ENCODE data around the gene ZBTB8B.
"Not testable (repeated sequence)": the region's sequence is repeated elsewhere in the genome, so short reads cannot be mapped to it uniquely, and the experiment has no call there.

The ZBTB8B gene

DNA sequence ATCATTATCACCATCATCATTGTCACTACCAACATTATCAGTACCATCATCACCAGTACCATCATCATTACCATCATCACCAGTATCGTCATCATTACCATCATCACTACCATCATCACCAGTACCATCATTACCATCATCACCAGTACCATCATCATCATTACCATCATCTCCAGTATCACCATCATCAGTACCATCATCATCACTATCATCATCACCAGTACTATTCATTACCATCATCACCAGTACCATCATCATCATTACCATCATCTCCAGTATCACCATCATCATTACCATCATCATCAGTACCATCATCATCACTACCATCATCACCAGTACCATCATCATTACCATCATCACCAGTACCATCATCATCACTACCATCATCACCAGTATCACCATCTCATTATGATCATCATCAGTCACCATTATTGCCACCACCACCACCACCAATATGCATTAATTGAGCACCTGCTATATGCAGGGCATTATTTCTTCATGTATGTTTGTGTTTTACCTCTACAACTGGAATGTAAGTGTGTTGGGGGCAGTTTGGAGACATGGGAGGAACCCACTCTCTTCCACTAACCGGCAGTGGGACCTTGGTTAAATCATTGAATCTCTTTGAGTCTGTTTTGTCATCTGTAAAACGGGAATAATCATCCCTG, 7.0 kb downstream of the ZBTB8B start:
- TF ChIP-seq, protein P1, sequence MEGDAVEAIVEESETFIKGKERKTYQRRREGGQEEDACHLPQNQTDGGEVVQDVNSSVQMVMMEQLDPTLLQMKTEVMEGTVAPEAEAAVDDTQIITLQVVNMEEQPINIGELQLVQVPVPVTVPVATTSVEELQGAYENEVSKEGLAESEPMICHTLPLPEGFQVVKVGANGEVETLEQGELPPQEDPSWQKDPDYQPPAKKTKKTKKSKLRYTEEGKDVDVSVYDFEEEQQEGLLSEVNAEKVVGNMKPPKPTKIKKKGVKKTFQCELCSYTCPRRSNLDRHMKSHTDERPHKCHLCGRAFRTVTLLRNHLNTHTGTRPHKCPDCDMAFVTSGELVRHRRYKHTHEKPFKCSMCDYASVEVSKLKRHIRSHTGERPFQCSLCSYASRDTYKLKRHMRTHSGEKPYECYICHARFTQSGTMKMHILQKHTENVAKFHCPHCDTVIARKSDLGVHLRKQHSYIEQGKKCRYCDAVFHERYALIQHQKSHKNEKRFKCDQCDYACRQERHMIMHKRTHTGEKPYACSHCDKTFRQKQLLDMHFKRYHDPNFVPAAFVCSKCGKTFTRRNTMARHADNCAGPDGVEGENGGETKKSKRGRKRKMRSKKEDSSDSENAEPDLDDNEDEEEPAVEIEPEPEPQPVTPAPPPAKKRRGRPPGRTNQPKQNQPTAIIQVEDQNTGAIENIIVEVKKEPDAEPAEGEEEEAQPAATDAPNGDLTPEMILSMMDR (IDR thresholded peaks at IDR 0.05; ENCODE audit: control insufficient read depth, insufficient read depth, low read depth, low read length, missing control alignments) = no peak
- no peak for DNase-seq (ENCODE audit: low read depth)
- no peak overlapping the region for H3K4me3 ChIP-seq (ENCODE audit: control insufficient read depth, low read depth, low read length)

DNA sequence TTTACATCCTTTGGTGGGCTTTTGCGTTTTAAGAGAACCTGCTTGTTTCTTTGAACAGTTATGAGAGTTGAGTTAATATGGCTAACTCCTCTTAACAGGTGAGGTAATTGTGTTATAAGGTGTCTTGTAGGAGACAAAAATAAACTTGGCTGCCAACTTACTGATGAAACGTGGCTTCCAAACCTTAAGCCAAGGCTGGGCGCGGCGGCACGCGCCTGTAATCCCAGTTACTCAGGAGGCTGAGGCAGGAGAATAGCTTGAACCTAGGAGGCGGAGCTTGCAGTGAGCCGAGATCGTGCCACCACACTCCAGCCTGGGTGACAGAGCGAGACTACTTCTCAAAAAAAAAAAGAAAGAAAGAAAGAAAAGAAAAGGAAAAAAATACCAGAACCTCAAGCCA, 8.1 kb downstream of the ZBTB8B start:
- not testable (repeated sequence) for DNase-seq (ENCODE audit: low read depth); H3K4me3 ChIP-seq (ENCODE audit: control insufficient read depth, low read depth, low read length)

DNA sequence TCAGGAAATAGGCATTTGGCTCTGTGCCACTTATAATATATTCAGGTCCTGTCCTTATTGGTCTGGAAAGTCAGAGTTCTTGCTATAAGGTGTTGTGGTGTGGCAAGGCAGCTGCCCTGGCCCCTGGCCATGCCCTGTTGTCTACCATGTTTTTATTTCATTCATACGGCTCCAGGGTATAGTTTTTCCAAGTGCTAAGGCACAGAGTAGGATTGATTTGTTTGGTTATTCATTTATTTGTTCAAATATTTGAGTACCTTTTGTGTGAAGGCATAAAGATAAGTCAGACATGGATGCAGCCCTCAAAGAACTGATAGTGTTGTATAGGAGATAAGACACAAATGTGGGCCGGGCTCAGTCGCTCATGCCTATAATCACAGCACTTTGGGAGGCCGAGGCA, 10.1 kb downstream of the ZBTB8B start:
- DNase-seq (ENCODE audit: low read depth) = no peak
- no peak overlapping the region for H3K4me3 ChIP-seq (ENCODE audit: control insufficient read depth, low read depth, low read length)
- TF ChIP-seq, protein P1 (IDR thresholded peaks at IDR 0.05; ENCODE audit: control insufficient read depth, insufficient read depth, low read depth, low read length, missing control alignments) = no peak

DNA sequence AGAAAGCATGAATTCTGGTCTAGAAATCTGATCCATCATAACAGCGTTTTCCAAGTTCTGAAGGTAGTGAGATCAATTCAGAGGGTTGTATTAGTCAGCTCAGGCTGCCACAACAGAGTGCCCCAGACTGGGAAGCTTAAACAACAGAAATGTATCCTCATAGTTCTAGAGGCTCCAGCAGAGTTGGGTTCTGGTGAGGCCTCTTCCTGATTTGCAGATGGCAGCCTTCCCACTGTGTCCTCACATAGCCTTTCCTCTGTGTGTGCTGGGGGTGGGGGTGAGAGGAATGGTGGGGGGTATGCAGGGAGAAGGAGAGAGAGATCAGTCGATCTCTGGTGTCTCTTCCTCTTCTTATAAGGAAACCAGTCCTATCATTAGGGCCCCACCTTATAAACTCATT, 15.1 kb downstream of the ZBTB8B start:
- no peak for DNase-seq (ENCODE audit: low read depth)
- no peak overlapping the region for H3K4me3 ChIP-seq (ENCODE audit: control insufficient read depth, low read depth, low read length)
- TF ChIP-seq, protein P1 (IDR thresholded peaks at IDR 0.05; ENCODE audit: control insufficient read depth, insufficient read depth, low read depth, low read length, missing control alignments) = no peak

DNA sequence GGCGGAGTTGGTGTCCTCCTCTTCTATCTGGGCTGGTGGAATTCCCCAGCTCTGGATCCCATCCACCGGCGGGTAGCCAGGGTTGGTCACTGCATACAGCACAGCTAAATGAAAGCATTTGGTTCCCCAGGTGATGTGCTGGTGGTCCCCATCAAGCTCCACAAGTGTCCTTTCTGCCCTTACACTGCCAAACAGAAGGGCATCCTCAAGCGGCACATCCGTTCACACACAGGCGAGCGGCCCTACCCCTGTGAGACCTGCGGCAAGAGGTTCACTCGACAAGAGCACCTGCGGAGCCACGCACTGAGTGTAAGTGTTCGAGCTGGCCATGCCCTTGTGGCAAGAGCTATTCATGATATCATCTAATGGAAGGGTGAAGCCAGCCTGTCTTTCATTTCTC, 15.9 kb downstream of the ZBTB8B start:
- no peak for DNase-seq (ENCODE audit: low read depth)
- TF ChIP-seq, protein P1 (IDR thresholded peaks at IDR 0.05; ENCODE audit: control insufficient read depth, insufficient read depth, low read depth, low read length, missing control alignments) = no peak
- no peak overlapping the region for H3K4me3 ChIP-seq (ENCODE audit: control insufficient read depth, low read depth, low read length)

GRCh38 chr1:32481788-32482187, 16.9 kb downstream of the ZBTB8B start:
- H3K4me3 ChIP-seq (ENCODE audit: control insufficient read depth, low read depth, low read length); DNase-seq (ENCODE audit: low read depth): not testable (repeated sequence)

GRCh38 chr1:32485554-32486255, 20.8 kb downstream of the ZBTB8B start:
- DNase-seq (ENCODE audit: low read depth) = no peak
- TF ChIP-seq, protein P1 (IDR thresholded peaks at IDR 0.05; ENCODE audit: control insufficient read depth, insufficient read depth, low read depth, low read length, missing control alignments) = no peak
- H3K4me3 ChIP-seq (ENCODE audit: control insufficient read depth, low read depth, low read length) = no peak overlapping the region

All from AG09309 (cell line).